Left lung (tissue), 10 donors: Measurements from ENCODE around the gene ZNF169. TPM values are rescaled to one million over a fixed set of nuclear protein-coding genes. Genes with fewer than 3 reads are reported as not detected.
"Not testable (repeated sequence)": the region's sequence is repeated elsewhere in the genome, so short reads cannot be mapped to it uniquely, and the experiment has no call there.

Experiments
- ATAC-seq: fragments of 200-7000 bp; cut with Tn5 transposase; one replicate; pipeline ENCODE4 v1.9.1; 2020; ENCODE audit warnings: moderate library complexity
- DNase-seq, 4 donors: peaks; one replicate each; pipeline ENCODE4 v3.0.0-alpha.2; 2013 to 2020
- H3K27ac ChIP-seq, 2 donors: fragments of 200-600 bp; sonication (generic) in 1 of 2; one replicate each; pipeline versions ENCODE4 v1.5.0 to v1.8.0; 2020 to 2021
- H3K27me3 ChIP-seq, 2 donors: fragments of 200-600 bp; sonication (generic) in 1 of 2; one replicate each; pipeline versions ENCODE4 v1.5.0 to v1.8.0; 2020 to 2021
- H3K36me3 ChIP-seq, 2 donors: fragments of 200-600 bp; sonication (generic) in 1 of 2; one replicate each; pipeline versions ENCODE4 v1.5.0 to v1.8.0; 2020 to 2021
- H3K4me1 ChIP-seq, 2 donors: fragments of 200-600 bp; one replicate each; pipeline ENCODE4 v1.8.0; 2021
- H3K4me3 ChIP-seq, 2 donors: fragments of 200-600 bp; sonication (generic) in 1 of 2; one replicate each; pipeline versions ENCODE4 v1.5.0 to v1.8.0; 2020 to 2021; ENCODE audit warnings: mild to moderate bottlenecking in 1 of 2
- H3K9me3 ChIP-seq, 2 donors: fragments of 200-600 bp; sonication (generic) in 1 of 2; one replicate each; pipeline versions ENCODE4 v1.5.0 to v1.8.0; 2020 to 2021
- intact Hi-C, 2 donors: fragments of 100-400 bp; cut with DNase I; formaldehyde crosslinking; loops; one replicate each; pipeline versions ENCODE4 v1.11.2 to v1.14.2; 2022
- polyA plus RNA-seq, 6 donors: library from polyadenylated mRNA; unstranded; fragments of 120-200 nt; gene quantifications; one replicate each; pipeline ENCODE4 v1.2.1, GENCODE V29; 2013; ENCODE audit not compliant: insufficient read length in 6 of 6
- total RNA-seq, 2 donors: library from RNA; stranded (reverse); fragmentation: NEBNext Ultra II Directional; extraction: Animal tissue kit (Norgen Biotek cat#: 25700); gene quantifications; one replicate each; pipeline ENCODE4 v1.2.1, GENCODE V29; 2021
- TF ChIP-seq, protein P1 (sequence below), 2 donors: fragments of 200-600 bp; sonication (generic) in 1 of 2; IDR thresholded peaks; one replicate each; pipeline versions ENCODE4 v1.5.0 to v1.8.0; 2021; ENCODE audit warnings: antibody characterized with exemption in 2 of 2
- donor health status: DM: no; HTN: yes; CAD: no.
- donor health status: DM: no; HTN: no; CAD: no.

Gene ZNF169
- total and polyA plus RNA-seq, 8 donors: 4.1 to 12.3 (median 10.2) TPM

DNA sequence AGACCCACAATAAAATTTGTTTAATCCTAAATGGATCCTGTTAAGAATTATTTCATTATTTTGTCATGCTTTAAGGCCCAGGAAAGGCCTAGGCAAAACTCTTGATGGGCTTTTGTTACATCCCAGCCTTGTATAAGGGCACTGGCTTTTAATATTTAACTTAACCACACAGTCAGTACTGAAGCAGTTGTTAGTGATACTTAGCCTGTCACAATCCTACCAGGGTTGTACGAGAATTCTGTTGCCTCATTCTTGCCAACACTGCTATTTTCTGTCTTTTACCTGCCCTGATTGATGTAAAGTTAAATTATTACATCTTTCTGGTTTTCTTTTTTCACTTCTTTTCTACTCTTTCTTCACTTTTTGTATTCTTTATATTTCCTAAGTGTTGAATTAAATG is 10.9 kb downstream of the ZNF169 start:
- DNase-seq (no peak), ATAC-seq (no peak)
- no peaks in the 10 kb centered on the region for H3K27me3 ChIP-seq
- no peak overlapping the region for H3K27ac ChIP-seq
- TF ChIP-seq, protein P1, sequence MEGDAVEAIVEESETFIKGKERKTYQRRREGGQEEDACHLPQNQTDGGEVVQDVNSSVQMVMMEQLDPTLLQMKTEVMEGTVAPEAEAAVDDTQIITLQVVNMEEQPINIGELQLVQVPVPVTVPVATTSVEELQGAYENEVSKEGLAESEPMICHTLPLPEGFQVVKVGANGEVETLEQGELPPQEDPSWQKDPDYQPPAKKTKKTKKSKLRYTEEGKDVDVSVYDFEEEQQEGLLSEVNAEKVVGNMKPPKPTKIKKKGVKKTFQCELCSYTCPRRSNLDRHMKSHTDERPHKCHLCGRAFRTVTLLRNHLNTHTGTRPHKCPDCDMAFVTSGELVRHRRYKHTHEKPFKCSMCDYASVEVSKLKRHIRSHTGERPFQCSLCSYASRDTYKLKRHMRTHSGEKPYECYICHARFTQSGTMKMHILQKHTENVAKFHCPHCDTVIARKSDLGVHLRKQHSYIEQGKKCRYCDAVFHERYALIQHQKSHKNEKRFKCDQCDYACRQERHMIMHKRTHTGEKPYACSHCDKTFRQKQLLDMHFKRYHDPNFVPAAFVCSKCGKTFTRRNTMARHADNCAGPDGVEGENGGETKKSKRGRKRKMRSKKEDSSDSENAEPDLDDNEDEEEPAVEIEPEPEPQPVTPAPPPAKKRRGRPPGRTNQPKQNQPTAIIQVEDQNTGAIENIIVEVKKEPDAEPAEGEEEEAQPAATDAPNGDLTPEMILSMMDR (IDR thresholded peaks at IDR 0.05): no peak
- no peak overlapping the region for H3K4me3 ChIP-seq
- H3K4me1 ChIP-seq: no peaks in the 10 kb centered on the region
- intact Hi-C loops: no loop called here
- H3K36me3 ChIP-seq: peaks cover 0 to 3% of the 10 kb centered on the region in 2 donors
- peaks cover 0 to 25% of the 10 kb centered on the region in 2 donors for H3K9me3 ChIP-seq

DNA sequence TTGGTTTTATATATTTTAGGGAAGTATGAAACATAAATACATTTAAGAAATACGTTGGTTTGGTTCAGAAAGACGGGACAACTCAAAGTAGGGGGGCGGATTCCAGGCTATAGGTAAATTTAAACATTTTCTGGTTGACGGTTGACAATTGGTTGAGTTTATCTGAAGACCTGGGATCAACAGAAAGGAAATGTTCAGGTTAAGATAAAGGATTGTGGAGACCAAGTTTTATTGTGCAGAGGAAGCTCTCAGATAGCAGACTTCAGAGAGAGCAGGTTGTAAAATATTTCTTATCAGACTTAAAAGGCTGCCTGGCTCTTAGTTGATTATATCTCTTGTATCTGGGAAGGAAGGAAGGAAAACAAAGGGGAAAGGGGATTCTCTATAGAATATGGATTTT is 17.9 kb downstream of the ZNF169 start:
- intact Hi-C loops, DNase-seq, H3K4me1 ChIP-seq, H3K4me3 ChIP-seq, H3K27ac ChIP-seq, ATAC-seq, H3K27me3 ChIP-seq: not testable (repeated sequence)
- H3K36me3 ChIP-seq: peaks cover 0 to 40% of the 10 kb centered on the region in 2 donors
- peaks cover 0 to 18% of the 10 kb centered on the region in 2 donors for H3K9me3 ChIP-seq

DNA sequence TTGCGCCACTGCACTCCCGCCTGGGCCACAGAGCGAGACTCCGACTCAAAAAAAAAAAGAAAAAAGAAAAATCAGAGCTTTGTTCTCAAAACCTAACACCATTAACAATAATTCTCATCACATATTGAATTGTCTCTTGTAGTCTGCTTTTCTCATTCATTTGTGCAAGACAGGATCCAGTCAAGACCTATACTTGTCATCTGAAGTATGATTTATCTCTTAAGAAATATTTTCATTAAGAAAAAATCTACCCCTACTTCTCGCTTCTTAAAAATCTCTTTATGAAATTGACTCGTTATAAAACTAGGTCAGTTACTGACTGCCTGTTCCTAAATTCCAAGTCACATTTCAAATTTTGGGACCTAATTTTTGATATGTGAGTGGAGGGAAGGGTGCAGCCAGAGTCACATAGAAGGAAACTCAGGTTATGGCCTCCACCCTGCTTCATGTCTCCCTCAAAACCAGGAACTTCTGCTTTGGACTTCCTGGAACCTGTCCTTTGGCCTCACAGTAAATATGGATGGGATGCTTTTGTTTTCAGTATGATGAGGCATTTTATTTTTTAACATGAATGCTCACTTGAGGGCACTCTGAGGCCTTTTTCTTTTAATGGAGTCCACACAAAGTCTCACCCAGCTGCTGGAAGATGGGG is 18.9 kb downstream of the ZNF169 start:
- no peaks in the 10 kb centered on the region for H3K27me3 ChIP-seq
- TF ChIP-seq, protein P1 (IDR thresholded peaks at IDR 0.05): no peak
- no peak overlapping the region for H3K4me3 ChIP-seq
- peaks cover 0 to 49% of the 10 kb centered on the region in 2 donors for H3K36me3 ChIP-seq
- intact Hi-C loops: no loop called here
- DNase-seq (no peak), ATAC-seq (no peak)
- peaks cover 0 to 5% of the 10 kb centered on the region in 2 donors for H3K4me1 ChIP-seq
- H3K9me3 ChIP-seq: peaks cover 0 to 18% of the 10 kb centered on the region in 2 donors
- no peak overlapping the region for H3K27ac ChIP-seq

DNA sequence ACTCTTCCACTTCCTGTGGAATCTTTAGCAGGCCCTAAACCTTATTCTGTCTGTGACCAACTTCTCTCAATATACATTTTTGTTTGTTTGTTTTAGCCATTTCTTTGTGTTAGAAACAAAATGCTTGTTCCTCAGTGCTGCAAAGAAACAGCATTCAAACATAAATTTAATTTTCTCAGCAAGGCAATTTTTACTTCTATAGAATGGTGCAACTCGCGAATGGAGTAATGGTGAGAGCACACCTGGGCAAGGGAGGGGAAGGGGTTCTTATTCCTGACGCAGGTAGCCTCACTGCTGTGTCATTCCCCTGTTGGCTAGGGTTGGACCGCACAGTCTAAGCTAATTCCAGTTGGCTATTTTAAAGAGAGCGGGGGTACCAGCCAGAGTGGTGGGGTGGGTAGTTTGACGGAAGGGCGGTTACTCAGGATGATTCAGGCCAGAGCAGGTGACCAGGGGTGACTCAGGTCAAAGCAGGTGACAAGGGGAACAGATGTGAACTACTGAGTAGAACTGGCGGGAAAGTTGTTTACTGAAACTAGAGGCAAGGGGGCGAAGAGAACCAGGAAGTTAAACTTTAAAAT is 21.4 kb downstream of the ZNF169 start:
- ATAC-seq (no peak), DNase-seq (no peak)
- peaks cover 0 to 5% of the 10 kb centered on the region in 2 donors for H3K4me1 ChIP-seq
- H3K27me3 ChIP-seq: no peaks in the 10 kb centered on the region
- no peak overlapping the region for H3K27ac ChIP-seq
- peaks cover 0 to 18% of the 10 kb centered on the region in 2 donors for H3K9me3 ChIP-seq
- no peak overlapping the region for H3K4me3 ChIP-seq
- peaks cover 0 to 59% of the 10 kb centered on the region in 2 donors for H3K36me3 ChIP-seq
- intact Hi-C loops: no loop called here
- TF ChIP-seq, protein P1 (IDR thresholded peaks at IDR 0.05): no peak

DNA sequence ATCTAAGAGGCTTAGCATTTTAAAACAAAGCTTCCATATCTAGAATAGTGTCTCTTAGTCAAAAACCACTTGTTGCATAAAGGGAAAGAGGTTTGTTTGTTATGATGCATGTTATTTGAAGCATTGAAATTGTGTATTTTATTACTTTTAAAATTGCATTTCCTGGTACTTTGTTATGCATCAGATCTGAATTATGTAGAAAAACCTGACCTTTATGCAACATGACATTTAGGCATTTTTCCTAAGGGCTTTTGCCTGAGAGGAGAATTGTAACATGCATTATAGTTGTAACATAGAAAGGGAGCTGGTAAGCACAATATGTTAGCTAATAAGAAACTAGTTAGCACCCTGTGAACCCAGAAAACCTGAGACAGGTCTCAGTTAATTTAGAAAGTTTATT is 22.0 kb downstream of the ZNF169 start:
- ATAC-seq (no peak), DNase-seq (no peak)
- peaks cover 0 to 18% of the 10 kb centered on the region in 2 donors for H3K9me3 ChIP-seq
- no peaks in the 10 kb centered on the region for H3K27me3 ChIP-seq
- peaks cover 0 to 63% of the 10 kb centered on the region in 2 donors for H3K36me3 ChIP-seq
- peaks cover 0 to 5% of the 10 kb centered on the region in 2 donors for H3K4me1 ChIP-seq
- intact Hi-C loops: no loop called here
- TF ChIP-seq, protein P1 (IDR thresholded peaks at IDR 0.05): no peak
- H3K4me3 ChIP-seq: no peak overlapping the region
- H3K27ac ChIP-seq: no peak overlapping the region
